IMR-90 (cell line): ENCODE data around the gene SSTR4. TPM values are rescaled to one million over a fixed set of nuclear protein-coding genes. Genes with fewer than 3 reads are reported as not detected.

Experiments used
- ATAC-seq: fragments of 200-7000 bp; cut with Tn5 transposase; 2 replicates; pipeline ENCODE4 v1.9.1; 2020; ENCODE audit warnings: low read depth, mild to moderate bottlenecking, moderate library complexity
- BruUV-seq: library from RNA; stranded (reverse); fragments of 400-500 nt; replicated peaks from 2 replicates; lab custom pipeline; 2021; lab: Mats Ljungman, UMichigan
- CTCF ChIA-PET: fragments of 300-600 bp; formaldehyde crosslinking; extraction: SDS; loops from one replicate; lab custom pipeline; 2021; ENCODE audit warnings: antibody characterized with exemption; lab: Yijun Ruan, JAX
- POLR2A ChIA-PET: fragments of 300-600 bp; sonication (Branson Sonifier 250); formaldehyde crosslinking; loops from one replicate; lab custom pipeline; 2022; ENCODE audit warnings: antibody characterized with exemption; ENCODE audit not compliant: unreplicated experiment; lab: Charles Lee
- DNase-seq: peaks from one replicate; pipeline ENCODE4 v3.0.0; 2013
- H2AFZ ChIP-seq: replicated peaks from 2 replicates; pipeline ENCODE3; 2013; ENCODE audit warnings: low read length, mild to moderate bottlenecking; ENCODE audit not compliant: poor library complexity
- H2AK5ac ChIP-seq: 2 replicates; pipeline ENCODE4 v1.6.1; 2013; ENCODE audit warnings: low read depth, low read length, inconsistent platforms
- H2AK9ac ChIP-seq: replicated peaks from 2 replicates; pipeline ENCODE3; 2013; ENCODE audit warnings: mild to moderate bottlenecking, low read depth, low read length, moderate library complexity; ENCODE audit not compliant: poor library complexity
- H2BK120ac ChIP-seq: 2 replicates; pipeline ENCODE4 v1.6.1; 2013; ENCODE audit warnings: low read depth, low read length, inconsistent platforms
- H2BK15ac ChIP-seq: 3 replicates; pipeline ENCODE4 v1.6.1; 2013; ENCODE audit warnings: low read depth, low read length, inconsistent platforms
- H2BK20ac ChIP-seq: 2 replicates; pipeline ENCODE4 v1.6.1; 2013; ENCODE audit warnings: low read depth, mild to moderate bottlenecking, inconsistent platforms, low read length, moderate library complexity
- H2BK5ac ChIP-seq: 2 replicates; pipeline ENCODE4 v1.6.1; 2013; ENCODE audit warnings: mild to moderate bottlenecking, low read depth, low read length, inconsistent platforms; ENCODE audit not compliant: poor library complexity, severe bottlenecking
- H3K14ac ChIP-seq: replicated peaks from 2 replicates; pipeline ENCODE4 v1.6.1; 2013; ENCODE audit warnings: low read depth, low read length, inconsistent platforms
- H3K18ac ChIP-seq: 2 replicates; pipeline ENCODE4 v1.6.1; 2013; ENCODE audit warnings: low read depth, low read length, control low read depth
- H3K23ac ChIP-seq: 2 replicates; pipeline ENCODE4 v1.6.1; 2013; ENCODE audit warnings: low read depth, low read length, inconsistent platforms
- H3K27ac ChIP-seq: 2 replicates; pipeline ENCODE4 v1.5.1; 2013; ENCODE audit warnings: mild to moderate bottlenecking, control low read depth, low read length; ENCODE audit not compliant: insufficient read depth
- H3K27me3 ChIP-seq: 2 replicates; pipeline ENCODE4 v1.6.1; 2013; ENCODE audit warnings: low read length; ENCODE audit not compliant: control insufficient read depth, insufficient read depth
- H3K36me3 ChIP-seq: 2 replicates; pipeline ENCODE4 v1.6.1; 2013; ENCODE audit warnings: low read length, mixed read lengths; ENCODE audit not compliant: control insufficient read depth, insufficient read depth
- H3K4ac ChIP-seq: 2 replicates; pipeline ENCODE4 v1.6.1; 2013; ENCODE audit warnings: low read depth, low read length, inconsistent platforms
- H3K4me1 ChIP-seq: 2 replicates; pipeline ENCODE4 v1.6.1; 2013; ENCODE audit warnings: low read length, mixed read lengths; ENCODE audit not compliant: control insufficient read depth, insufficient read depth
- H3K4me2 ChIP-seq: 2 replicates; pipeline ENCODE4 v1.6.1; 2013; ENCODE audit warnings: low read depth, mild to moderate bottlenecking, control low read depth, low read length, moderate library complexity
- H3K4me3 ChIP-seq: 2 replicates; pipeline ENCODE4 v1.5.1; 2013; ENCODE audit warnings: low read depth, mild to moderate bottlenecking, control low read depth, low read length, moderate library complexity; ENCODE audit not compliant: insufficient read depth
- H3K56ac ChIP-seq: 2 replicates; pipeline ENCODE4 v1.6.1; 2013; ENCODE audit warnings: low read length, inconsistent platforms; ENCODE audit not compliant: insufficient read depth; ENCODE audit errors: extremely low read depth
- H3K79me1 ChIP-seq, 2 experiments: 2 replicates each; pipeline ENCODE4 v1.6.1; 2013; ENCODE audit warnings: low read length in 2 of 2, inconsistent platforms in 1 of 2, low read depth in 1 of 2
- H3K9ac ChIP-seq: 2 replicates; pipeline ENCODE4 v1.6.1; 2013; ENCODE audit warnings: low read depth, low read length, control low read depth
- H3K9me1 ChIP-seq: 2 replicates; pipeline ENCODE4 v1.6.1; 2013; ENCODE audit warnings: low read length, inconsistent platforms; ENCODE audit not compliant: insufficient read depth
- H3K9me3 ChIP-seq: 2 replicates; pipeline ENCODE4 v1.6.1; 2013; ENCODE audit warnings: low read length; ENCODE audit not compliant: control insufficient read depth, insufficient read depth
- H4K20me1 ChIP-seq: 2 replicates; pipeline ENCODE4 v1.6.1; 2013; ENCODE audit warnings: low read length, inconsistent platforms; ENCODE audit not compliant: insufficient read depth
- H4K5ac ChIP-seq: 2 replicates; pipeline ENCODE4 v1.6.1; 2013; ENCODE audit warnings: mild to moderate bottlenecking, low read depth, low read length, control low read depth
- H4K8ac ChIP-seq, 2 experiments: 2 replicates each; pipeline ENCODE4 v1.6.1; 2013; ENCODE audit warnings: low read depth in 2 of 2, low read length in 2 of 2, control low read depth in 1 of 2, inconsistent platforms in 1 of 2
- H4K91ac ChIP-seq: 2 replicates; pipeline ENCODE4 v1.6.1; 2013; ENCODE audit warnings: low read depth, low read length, inconsistent platforms; ENCODE audit not compliant: insufficient read depth
- BHLHE40 ChIP-seq: fragments of 150-350 bp; IDR thresholded peaks from 2 replicates; pipeline ENCODE4 v1.6.1; 2016; ENCODE audit warnings: mild to moderate bottlenecking, low read depth, low read length
- CEBPB ChIP-seq: IDR thresholded peaks from 2 replicates; pipeline ENCODE4 v1.6.1; 2012; ENCODE audit warnings: low read depth, low read length, improper control_type of control experiment
- CHD1 ChIP-seq: IDR thresholded peaks from 2 replicates; pipeline ENCODE4 v1.6.1; 2012; ENCODE audit warnings: low read depth, low read length, improper control_type of control experiment
- CTCF ChIP-seq: conservative IDR thresholded peaks from 2 replicates; pipeline ENCODE4 v1.5.1; 2012; ENCODE audit warnings: mild to moderate bottlenecking, low read depth, low read length, improper control_type of control experiment
- ELK1 ChIP-seq: fragments of 150-350 bp; IDR thresholded peaks from 2 replicates; pipeline ENCODE4 v1.6.1; 2016; ENCODE audit warnings: low read depth, mild to moderate bottlenecking, low read length, moderate library complexity, borderline replicate concordance
- FOS ChIP-seq: fragments of 150-350 bp; IDR thresholded peaks from 2 replicates; pipeline ENCODE4 v1.6.1; 2016; ENCODE audit warnings: low read depth, low read length
- MAFK ChIP-seq: IDR thresholded peaks from 2 replicates; pipeline ENCODE4 v1.6.1; 2012; ENCODE audit warnings: low read depth, low read length, improper control_type of control experiment
- MAZ ChIP-seq: IDR thresholded peaks from 2 replicates; pipeline ENCODE4 v1.6.1; 2012; ENCODE audit warnings: low read depth, mild to moderate bottlenecking, low read length, improper control_type of control experiment, moderate library complexity, borderline replicate concordance
- MXI1 ChIP-seq: IDR thresholded peaks from 2 replicates; pipeline ENCODE4 v1.6.1; 2012; ENCODE audit warnings: low read depth, mild to moderate bottlenecking, low read length, moderate library complexity, borderline replicate concordance
- NFE2L2 ChIP-seq: fragments of 150-350 bp; IDR thresholded peaks from 2 replicates; pipeline ENCODE4 v1.6.1; 2016; ENCODE audit warnings: low read depth, mild to moderate bottlenecking, low read length
- POLR2A ChIP-seq: IDR thresholded peaks from 2 replicates; pipeline ENCODE4 v1.6.1; 2012; ENCODE audit warnings: mild to moderate bottlenecking, low read depth, low read length
- RAD21 ChIP-seq: IDR thresholded peaks from 2 replicates; pipeline ENCODE4 v1.6.1; 2012; ENCODE audit warnings: low read length, improper control_type of control experiment
- RCOR1 ChIP-seq: IDR thresholded peaks from 2 replicates; pipeline ENCODE4 v1.6.1; 2012; ENCODE audit warnings: mild to moderate bottlenecking, low read length, improper control_type of control experiment; ENCODE audit not compliant: insufficient replicate concordance
- RFX5 ChIP-seq: IDR thresholded peaks from 2 replicates; pipeline ENCODE4 v1.8.0; 2012; ENCODE audit warnings: low read depth, mild to moderate bottlenecking, low read length, moderate library complexity
- SMC3 ChIP-seq: fragments of 150-350 bp; IDR thresholded peaks from 2 replicates; pipeline ENCODE4 v1.6.1; 2016; ENCODE audit warnings: low read depth, mild to moderate bottlenecking, antibody characterized with exemption, low read length, moderate library complexity
- USF2 ChIP-seq: fragments of 150-350 bp; IDR thresholded peaks from 2 replicates; pipeline ENCODE4 v1.6.1; 2017; ENCODE audit warnings: mild to moderate bottlenecking, antibody characterized with exemption, low read length, low read depth
- WGBS, 2 experiments: methylation state at CpG; one replicate each; pipeline versions ENCODE4 v1.1.5 to v1.1.7; 2013; ENCODE audit warnings: missing lambda C conversion rate in 2 of 2; ENCODE audit not compliant: insufficient read length in 1 of 2; ENCODE audit errors: extremely low coverage in 2 of 2; 5-methylcytosine and 5-hydroxymethylcytosine counted together
- dilution Hi-C: fragments of 300-500 bp; cut with HindIII; formaldehyde crosslinking; loops from one replicate; pipeline ENCODE4 v1.14.3; 2018; ENCODE audit warnings: low sequenced_read_pairs; ENCODE audit not compliant: unreplicated experiment
- in situ Hi-C: fragments of 300-500 bp; cut with MboI; formaldehyde crosslinking; loops from 3 replicates; pipeline ENCODE4 v1.14.3; 2019; ENCODE audit warnings: low sequenced_read_pairs, inconsistent platforms, mixed read lengths
- intact Hi-C: fragments of 100-400 bp; cut with micrococcal nuclease; formaldehyde crosslinking; loops from 2 replicates; pipeline ENCODE4 v1.10.0; 2022
- polyA plus RNA-seq, 3 experiments: library from polyadenylated mRNA; depleted of rRNA; stranded (reverse); fragments of >200 nt; gene quantifications; 2 replicates each; pipeline ENCODE4 v1.2.3, GENCODE V29; 2012; ENCODE audit warnings: low replicate concordance in 1 of 3
- total RNA-seq: library from RNA; depleted of rRNA; stranded (reverse); fragments of >200 nt; gene quantifications from 2 replicates; pipeline ENCODE4 v1.2.3, GENCODE V29; 2012

SSTR4 gene
- total and polyA plus RNA-seq, 2 of the 4 experiments (the other 2 are of a cell fraction), result not detected

GRCh38 chr20:23029324-23029723, 5.8 kb upstream of the SSTR4 start:
- no peak for TF ChIP-seq CEBPB
- no peak for TF ChIP-seq CHD1
- no peak for TF ChIP-seq BHLHE40
- no peak for TF ChIP-seq USF2
- TF ChIP-seq FOS, result no peak
- TF ChIP-seq MXI1, result no peak
- no peak for TF ChIP-seq RFX5
- no peak for TF ChIP-seq RCOR1
- no peak for TF ChIP-seq RAD21
- no peak for TF ChIP-seq POLR2A
- no peak for TF ChIP-seq CTCF
- TF ChIP-seq MAZ, result no peak
- TF ChIP-seq MAFK, result no peak
- TF ChIP-seq NFE2L2, result no peak
- no peak for TF ChIP-seq SMC3
- TF ChIP-seq ELK1, result no peak
- Histone ChIP-seq H3K56ac (no peak overlapping the region), H3K23ac (no peak overlapping the region), H2BK120ac (no peak overlapping the region), H2BK5ac (no peak overlapping the region), H2AFZ (no peak overlapping the region), H4K20me1 (no peaks in the 10 kb centered on the region), H3K18ac (no peak overlapping the region), H4K8ac (no peak overlapping the region), H3K27ac (no peak overlapping the region), H3K4me2 (no peak overlapping the region), H3K4me3 (no peak overlapping the region), H2BK15ac (no peak overlapping the region), H3K79me1 (no peaks in the 10 kb centered on the region), H2AK9ac (no peak overlapping the region), H3K4me1 (no peaks in the 10 kb centered on the region), H3K9ac (no peak overlapping the region), H2AK5ac (no peak overlapping the region), H3K36me3 (no peaks in the 10 kb centered on the region), H3K9me3 (no peaks in the 10 kb centered on the region), H3K27me3 (peaks cover 10% of the 10 kb centered on the region), H3K14ac (no peak overlapping the region), H3K9me1 (no peaks in the 10 kb centered on the region), H4K5ac (no peak overlapping the region), H3K4ac (no peak overlapping the region), H2BK20ac (no peak overlapping the region), H4K91ac (no peak overlapping the region)
- no peak for ATAC-seq
- in situ Hi-C loops (no loop called here), intact Hi-C loops (no loop called here), dilution Hi-C loops (no loop called here)
- CTCF ChIA-PET, result no interaction called here
- no peak for DNase-seq
- BruUV-seq, result no TSS peak
- no CpG with 5 or more reads among the region's 4 CpGs for WGBS, 2 experiments
- POLR2A ChIA-PET, result no interaction called here
